H1 (cell line): ENCODE results near the gene HPS5. TPM values are rescaled to one million over a fixed set of nuclear protein-coding genes. Genes with fewer than 3 reads are reported as not detected.

Experiments used
- ATF3 ChIP-seq: IDR thresholded peaks from 2 replicates; pipeline ENCODE4 v1.6.1; 2011; ENCODE audit warnings: low read depth, mild to moderate bottlenecking, low read length; ENCODE audit not compliant: insufficient read depth
- BRCA1 ChIP-seq: IDR thresholded peaks from 2 replicates; pipeline ENCODE4 v1.6.1; 2012; ENCODE audit warnings: low read depth, low read length, improper control_type of control experiment
- CBX5 ChIP-seq: fragments of 300-800, 300-1000 bp; sonication (generic); IDR thresholded peaks from 2 replicates; pipeline ENCODE4 v1.7.1; 2016; ENCODE audit warnings: antibody characterized with exemption, low read length, low read depth
- CBX8 ChIP-seq: fragments of 300-800, 300-1000 bp; sonication (generic); IDR thresholded peaks from 2 replicates; pipeline ENCODE4 v1.7.1; 2016; ENCODE audit warnings: low read depth, low read length, borderline replicate concordance
- CHD2 ChIP-seq: IDR thresholded peaks from 2 replicates; pipeline ENCODE4 v1.6.1; 2012; ENCODE audit warnings: low read length, improper control_type of control experiment
- CREB1 ChIP-seq: IDR thresholded peaks from 2 replicates; pipeline ENCODE4 v1.6.1; 2012; ENCODE audit warnings: inconsistent platforms
- HDAC6 ChIP-seq: IDR thresholded peaks from one replicate; pipeline ENCODE4 v1.7.1; 2012; ENCODE audit warnings: low read depth, mild to moderate bottlenecking, inconsistent platforms, low read length, moderate library complexity
- JUN ChIP-seq: IDR thresholded peaks from 2 replicates; pipeline ENCODE4 v1.6.1; 2011; ENCODE audit warnings: low read depth, mild to moderate bottlenecking, improper control_type of control experiment, low read length
- JUND ChIP-seq: IDR thresholded peaks from 2 replicates; pipeline ENCODE4 v1.6.1; 2011; ENCODE audit warnings: mild to moderate bottlenecking, improper control_type of control experiment, low read length
- NRF1 ChIP-seq: IDR thresholded peaks from 2 replicates; pipeline ENCODE4 v1.6.1; 2011; ENCODE audit warnings: mild to moderate bottlenecking, low read depth, low read length, improper control_type of control experiment
- PHF8 ChIP-seq: fragments of 200-600 bp; sonication (generic); conservative IDR thresholded peaks from 2 replicates; pipeline ENCODE4 v1.7.1; 2012; ENCODE audit warnings: low read depth, mild to moderate bottlenecking, inconsistent platforms, low read length, moderate library complexity
- POLR2AphosphoS5 ChIP-seq: IDR thresholded peaks from 2 replicates; pipeline ENCODE4 v1.6.1; 2011; ENCODE audit warnings: low read depth, low read length
- RBBP5 ChIP-seq: IDR thresholded peaks from 2 replicates; pipeline ENCODE4 v1.7.1; 2012; ENCODE audit warnings: low read depth, mild to moderate bottlenecking, inconsistent platforms, low read length, moderate library complexity, borderline replicate concordance
- RXRA ChIP-seq: IDR thresholded peaks from 2 replicates; pipeline ENCODE4 v1.6.1; 2011; ENCODE audit warnings: low read depth, mild to moderate bottlenecking, low read length, moderate library complexity; ENCODE audit not compliant: insufficient read depth
- SAP30 ChIP-seq: fragments of 300-600 bp; sonication (generic); IDR thresholded peaks from 2 replicates; pipeline ENCODE4 v1.7.1; 2012; ENCODE audit warnings: low read length, moderate library complexity, mild to moderate bottlenecking, inconsistent platforms; ENCODE audit not compliant: insufficient read depth, insufficient replicate concordance
- SIN3A ChIP-seq, 2 experiments: IDR thresholded peaks in 1 of 2; conservative IDR thresholded peaks in 1 of 2; 2 replicates each; pipeline ENCODE4 v1.6.1; 2011 to 2012; ENCODE audit warnings: low read length in 2 of 2, improper control_type of control experiment in 1 of 2, low read depth in 1 of 2, mild to moderate bottlenecking in 1 of 2
- SIX5 ChIP-seq: IDR thresholded peaks from 2 replicates; pipeline ENCODE4 v1.6.1; 2011; ENCODE audit warnings: mild to moderate bottlenecking, low read depth, low read length
- SP4 ChIP-seq: IDR thresholded peaks from 2 replicates; pipeline ENCODE4 v1.6.1; 2012; ENCODE audit warnings: low read length, inconsistent platforms
- SUZ12 ChIP-seq: fragments of 200-600 bp; sonication (generic); IDR thresholded peaks from 2 replicates; pipeline ENCODE4 v1.6.1; 2012; ENCODE audit warnings: mild to moderate bottlenecking, inconsistent platforms, low read length, moderate library complexity, mixed read lengths
- TAF7 ChIP-seq: optimal IDR thresholded peaks from 2 replicates; pipeline ENCODE3; 2011; ENCODE audit warnings: low read depth, mild to moderate bottlenecking, inconsistent platforms, low read length, moderate library complexity, borderline replicate concordance
- TBP ChIP-seq: IDR thresholded peaks from 2 replicates; pipeline ENCODE4 v1.6.1; 2011; ENCODE audit warnings: low read depth, low read length, improper control_type of control experiment
- TEAD4 ChIP-seq: IDR thresholded peaks from 2 replicates; pipeline ENCODE4 v1.6.1; 2012; ENCODE audit warnings: low read depth, low read length, inconsistent platforms, mixed read lengths
- USF2 ChIP-seq: IDR thresholded peaks from 2 replicates; pipeline ENCODE4 v1.6.1; 2011; ENCODE audit warnings: low read length, improper control_type of control experiment
- polyA plus RNA-seq, 7 experiments: library from polyadenylated mRNA; depleted of rRNA in 3 of 7; stranded (reverse) in 5 of 7; unstranded in 2 of 7; fragments of >200 nt in 5 of 7; fragments of 200-250 nt in 2 of 7; gene quantifications; 1 replicate in 5 of 7; 2 replicates in 1 of 7; 4 replicates in 1 of 7; pipeline versions ENCODE4 v1.2.1 to v1.2.3, GENCODE V29; 2011 to 2013; ENCODE audit warnings: missing spikeins in 2 of 7, mixed read lengths in 2 of 7
- total RNA-seq: library from RNA; stranded (reverse); fragmentation: NEBNext Ultra II Directional; extraction: Animal tissue kit (Norgen Biotek cat#: 25700); gene quantifications from 2 replicates; pipeline ENCODE4 v1.2.1, GENCODE V29; 2021

The HPS5 gene
- total and polyA plus RNA-seq, 2 of the 8 experiments (the other 6 are each of a cell fraction or from before 2014, with no cell fraction given) = 5.0 to 18.5 TPM

GRCh38 chr11:18321969-18322711, at the start of gene HPS5, which contains the start of gene GTF2H1 (continued):
- peak; percentile 96 for TF ChIP-seq POLR2AphosphoS5
- TF ChIP-seq PHF8 = peak; percentile 98
- peak; percentile 98 for TF ChIP-seq USF2
- peak; percentile 90 for TF ChIP-seq TBP
- no peak for TF ChIP-seq RXRA
- no peak for TF ChIP-seq SUZ12
- no peak for TF ChIP-seq SIX5
- TF ChIP-seq CHD2 = peak; percentile 47
- no peak for TF ChIP-seq NRF1
- TF ChIP-seq TEAD4 = peak; percentile 26; the same call in 1 of the 2 replicates
- no peak for TF ChIP-seq HDAC6
- peak; percentile 18 for TF ChIP-seq SAP30
- TF ChIP-seq SIN3A (conservative IDR thresholded peaks at IDR 0.05 in 1 of 2, IDR thresholded peaks at IDR 0.05 in 1 of 2; ENCODE audit: low read depth in 1 of 2, low read length in 2 of 2) = peak; percentile 81 to 96; a peak in 3 of 4 replicates
- peak; percentile 99 for TF ChIP-seq RBBP5
- peak; percentile 49; the same call in 1 of the 2 replicates for TF ChIP-seq BRCA1
- TF ChIP-seq JUN = 0 out of 2 replicates have a peak, but pooled peaks have one; percentile 30
- TF ChIP-seq TAF7 = peak; percentile 65
- 0 out of 2 replicates have a peak, but pooled peaks have one; percentile 78 for TF ChIP-seq SP4
- peak; percentile 82 for TF ChIP-seq JUND
- peak; percentile 99 for TF ChIP-seq ATF3
- peak; percentile 97 for TF ChIP-seq CREB1
- no peak for TF ChIP-seq CBX5
- no peak for TF ChIP-seq CBX8
